DMS53 (cell line): ENCODE measurements around the gene LHX4.
A peak's percentile ranks its signal among the peaks of the same experiment; 100 is the strongest.

ENCODE experiments used
- DNase-seq: peaks from one replicate; lab custom pipeline; 2025; lab: John Stamatoyannopoulos, UW

The LHX4 gene

GRCh38 chr1:180243517-180244221 lies 13.6 kb downstream of the LHX4 start:
- DNase-seq: peak; percentile 27

GRCh38 chr1:180244840-180245239 lies 14.8 kb downstream of the LHX4 start:
- DNase-seq: no peak

- peak; percentile 47 for DNase-seq
Observed at GRCh38 chr1:180246579-180246978, 16.5 kb downstream of the LHX4 start.

- peak; percentile 50 for DNase-seq
Observed at GRCh38 chr1:180247061-180247460, 17.0 kb downstream of the LHX4 start.

GRCh38 chr1:180247580-180247979 lies 17.5 kb downstream of the LHX4 start:
- DNase-seq: no peak

GRCh38 chr1:180248176-180248575 lies 18.1 kb downstream of the LHX4 start:
- peak; percentile 24 for DNase-seq

GRCh38 chr1:180248731-180249681 lies 18.9 kb downstream of the LHX4 start:
- peak; percentile 86 for DNase-seq

- DNase-seq: no peak
Observed at GRCh38 chr1:180249725-180250498, 19.8 kb downstream of the LHX4 start.

- DNase-seq: no peak
Observed at GRCh38 chr1:180250499-180250770, 20.4 kb downstream of the LHX4 start.

- no peak for DNase-seq
Observed at GRCh38 chr1:180250883-180251509, 20.9 kb downstream of the LHX4 start.

GRCh38 chr1:180251526-180252305 lies 21.7 kb downstream of the LHX4 start:
- no peak for DNase-seq

- peak; percentile 84 for DNase-seq
Observed at GRCh38 chr1:180252638-180253536, 22.8 kb downstream of the LHX4 start.

GRCh38 chr1:180253585-180254495 lies 23.8 kb downstream of the LHX4 start:
- DNase-seq: no peak

GRCh38 chr1:180254496-180254819 lies 24.4 kb downstream of the LHX4 start:
- DNase-seq: no peak

GRCh38 chr1:180254854-180255253 lies 24.8 kb downstream of the LHX4 start:
- DNase-seq: no peak

GRCh38 chr1:180255536-180256340 lies 25.7 kb downstream of the LHX4 start:
- no peak for DNase-seq

GRCh38 chr1:180256341-180257027 lies 26.4 kb downstream of the LHX4 start:
- DNase-seq: peak; percentile 45

- no peak for DNase-seq
Observed at GRCh38 chr1:180257028-180257386, 26.9 kb downstream of the LHX4 start.
